Liver (tissue), 9 donors: ENCODE results near the gene DPM2. TPM values are rescaled to one million over a fixed set of nuclear protein-coding genes. Genes with fewer than 3 reads are reported as not detected.

Experiments
- DNase-seq: peaks from one replicate; pipeline ENCODE4 v3.0.0-alpha.2; 2017; ENCODE audit warnings: low spot score
- H3K27ac ChIP-seq, 2 donors: one replicate each; pipeline ENCODE4 v1.7.0; 2013; ENCODE audit warnings: inconsistent platforms in 2 of 2, low read length in 2 of 2, control low read depth in 1 of 2, low read depth in 1 of 2, mild to moderate bottlenecking in 1 of 2
- H3K27me3 ChIP-seq, 4 donors: one replicate each; pipeline versions ENCODE4 v1.6.1 to v1.7.0; 2013; ENCODE audit warnings: low read length in 3 of 4, inconsistent platforms in 1 of 4, mild to moderate bottlenecking in 1 of 4, moderate library complexity in 1 of 4; ENCODE audit not compliant: control insufficient read depth in 4 of 4, insufficient read depth in 4 of 4
- H3K36me3 ChIP-seq, 4 donors: one replicate each; pipeline versions ENCODE4 v1.6.1 to v1.7.0; 2013; ENCODE audit warnings: low read length in 3 of 4, mild to moderate bottlenecking in 3 of 4, low read depth in 1 of 4, moderate library complexity in 1 of 4; ENCODE audit not compliant: control insufficient read depth in 4 of 4, insufficient read depth in 3 of 4
- H3K4me1 ChIP-seq, 4 donors: one replicate each; pipeline versions ENCODE4 v1.6.1 to v1.7.0; 2013; ENCODE audit warnings: low read length in 3 of 4, mild to moderate bottlenecking in 3 of 4, moderate library complexity in 1 of 4; ENCODE audit not compliant: control insufficient read depth in 4 of 4, insufficient read depth in 4 of 4
- H3K4me3 ChIP-seq, 3 donors: one replicate each; pipeline versions ENCODE4 v1.6.1 to v1.7.0; 2013; ENCODE audit warnings: low read length in 3 of 3, control low read depth in 1 of 3, low read depth in 1 of 3, mild to moderate bottlenecking in 1 of 3
- H3K9ac ChIP-seq, 2 donors: one replicate each; pipeline ENCODE4 v1.7.0; 2013; ENCODE audit warnings: low read length in 2 of 2, mild to moderate bottlenecking in 2 of 2, moderate library complexity in 2 of 2, control low read depth in 1 of 2, low read depth in 1 of 2
- H3K9me3 ChIP-seq, 4 donors: one replicate each; pipeline versions ENCODE4 v1.6.1 to v1.7.0; 2013; ENCODE audit warnings: low read length in 3 of 4; ENCODE audit not compliant: control insufficient read depth in 4 of 4
- EGR1 ChIP-seq, 2 donors: IDR thresholded peaks; 2 replicates each; pipeline ENCODE4 v1.6.1; 2016 to 2018; ENCODE audit warnings: antibody characterized with exemption in 2 of 2, low read depth in 2 of 2
- FOXA1 ChIP-seq: IDR thresholded peaks from 2 replicates; pipeline ENCODE4 v1.6.1; 2016; ENCODE audit warnings: antibody characterized with exemption
- FOXA2 ChIP-seq: IDR thresholded peaks from 2 replicates; pipeline ENCODE4 v1.6.1; 2016; ENCODE audit warnings: antibody characterized with exemption
- GABPA ChIP-seq, 2 donors: IDR thresholded peaks in 1 of 2; conservative IDR thresholded peaks in 1 of 2; 2 replicates each; pipeline ENCODE4 v1.6.1; 2016; ENCODE audit warnings: antibody characterized with exemption in 2 of 2, mild to moderate bottlenecking in 1 of 2, moderate library complexity in 1 of 2
- HNF4A ChIP-seq, 2 donors: conservative IDR thresholded peaks; 2 replicates each; pipeline ENCODE4 v1.6.1; 2016; ENCODE audit warnings: antibody characterized with exemption in 2 of 2, mild to moderate bottlenecking in 2 of 2
- HNF4G ChIP-seq: IDR thresholded peaks from 2 replicates; pipeline ENCODE4 v1.6.1; 2016; ENCODE audit warnings: antibody characterized with exemption
- JUND ChIP-seq, 2 donors: IDR thresholded peaks; 2 replicates each; pipeline ENCODE4 v1.6.1; 2016; ENCODE audit warnings: antibody characterized with exemption in 2 of 2
- NR2F2 ChIP-seq: IDR thresholded peaks from 2 replicates; pipeline ENCODE4 v1.6.1; 2016; ENCODE audit warnings: antibody characterized with exemption
- RAD21 ChIP-seq, 2 donors: IDR thresholded peaks; 2 replicates each; pipeline ENCODE4 v1.6.1; 2016; ENCODE audit warnings: antibody characterized with exemption in 2 of 2, mild to moderate bottlenecking in 2 of 2
- RXRA ChIP-seq, 2 donors: IDR thresholded peaks; 2 replicates each; pipeline ENCODE4 v1.6.1; 2017 to 2018; ENCODE audit warnings: antibody characterized with exemption in 2 of 2, mild to moderate bottlenecking in 1 of 2
- SP1 ChIP-seq: IDR thresholded peaks from 2 replicates; pipeline ENCODE4 v1.6.1; 2018; ENCODE audit warnings: antibody characterized with exemption, mild to moderate bottlenecking
- TAF1 ChIP-seq: conservative IDR thresholded peaks from 2 replicates; pipeline ENCODE4 v1.6.1; 2016; ENCODE audit warnings: antibody characterized with exemption, mild to moderate bottlenecking
- YY1 ChIP-seq: IDR thresholded peaks from 2 replicates; pipeline ENCODE4 v1.6.1; 2016; ENCODE audit warnings: antibody characterized with exemption, mild to moderate bottlenecking
- whole genome bisulfite sequencing: extraction: QIAGEN DNeasy Blood & Tissue Kit; methylation state at CpG from one replicate; pipeline ENCODE4 v1.1.7; 2013; 5-methylcytosine and 5-hydroxymethylcytosine counted together
- polyA plus RNA-seq, 2 donors: library from polyadenylated mRNA; stranded (reverse) in 1 of 2; unstranded in 1 of 2; fragments of 200-250 nt in 1 of 2; fragments of >200 nt in 1 of 2; fragmentation: Nextera tagmentation in 1 of 2; extraction: Ambion mirVana in 1 of 2; gene quantifications; one replicate each; pipeline versions ENCODE4 v1.2.1 to v1.2.3, GENCODE V29; 2013 to 2015
- total RNA-seq, 2 donors: library from RNA; depleted of rRNA; stranded (reverse); fragments of >200 nt; gene quantifications; one replicate each; pipeline ENCODE4 v1.2.3, GENCODE V29; 2014
- TF ChIP-seq, protein P1 (sequence below): IDR thresholded peaks from 2 replicates; pipeline ENCODE4 v1.6.1; 2016; ENCODE audit warnings: antibody characterized with exemption
- TF ChIP-seq, protein P2 (sequence below): IDR thresholded peaks from 2 replicates; pipeline ENCODE4 v1.6.1; 2016; ENCODE audit warnings: antibody characterized with exemption
- TF ChIP-seq, protein P3 (sequence below): IDR thresholded peaks from 2 replicates; pipeline ENCODE4 v1.6.1; 2016; ENCODE audit warnings: antibody characterized with exemption
- TF ChIP-seq, protein P4 (sequence below): fragments of 150-350 bp; IDR thresholded peaks from 2 replicates; pipeline ENCODE4 v1.5.1; 2017; ENCODE audit warnings: improper control_type of control experiment, low read depth, low read length; ENCODE audit not compliant: missing input control
- TF ChIP-seq, protein P5 (sequence below): IDR thresholded peaks from 2 replicates; pipeline ENCODE4 v1.6.1; 2016; ENCODE audit warnings: antibody characterized with exemption, mild to moderate bottlenecking
- donor health status: healthy.
- donor health status: healthy.
- donor health status: healthy.
- donor health status: healthy.
- donor health status: healthy.

DPM2 gene
- total and polyA plus RNA-seq, 4 donors, result 9.3 to 25.0 (median 22.0) TPM

DNA sequence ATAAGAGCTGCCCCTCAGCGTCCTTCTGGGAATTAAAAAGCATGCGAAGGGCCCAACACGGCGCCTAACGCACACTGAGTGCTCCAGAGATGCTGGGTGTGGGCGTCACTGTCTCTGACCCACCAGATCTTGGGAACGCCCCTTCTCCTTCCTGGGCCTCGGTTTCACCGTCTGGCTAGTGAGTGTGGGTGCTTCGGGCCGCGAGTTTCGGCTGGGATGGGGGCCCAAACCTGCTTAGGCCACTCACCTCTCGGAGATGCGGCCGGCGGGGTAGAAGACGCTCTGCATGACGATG lies 10.8 kb downstream of the DPM2 start:
- H3K4me1 ChIP-seq, result peaks cover 0 to 21% (median 7%) of the 10 kb centered on the region in 4 donors
- no peak overlapping the region for H3K4me3 ChIP-seq
- no peak overlapping the region for H3K9ac ChIP-seq
- 15% methylated on average over 19 of the region's 19 CpGs for WGBS
- no peak for DNase-seq
- peaks cover 0 to 7% (median 0%) of the 10 kb centered on the region in 4 donors for H3K27me3 ChIP-seq
- no peak overlapping the region for H3K27ac ChIP-seq
- H3K36me3 ChIP-seq, result no peaks in the 10 kb centered on the region
- H3K9me3 ChIP-seq, result no peaks in the 10 kb centered on the region
- no peak for TF ChIP-seq GABPA (IDR thresholded peaks at IDR 0.05 in 1 of 2, conservative IDR thresholded peaks at IDR 0.05 in 1 of 2)
- TF ChIP-seq RAD21 (IDR thresholded peaks at IDR 0.05), result no peak
- no peak for TF ChIP-seq NR2F2
- TF ChIP-seq FOXA1, result no peak
- TF ChIP-seq JUND (IDR thresholded peaks at IDR 0.05), result no peak
- TF ChIP-seq SP1, result no peak
- TF ChIP-seq, protein P1, sequence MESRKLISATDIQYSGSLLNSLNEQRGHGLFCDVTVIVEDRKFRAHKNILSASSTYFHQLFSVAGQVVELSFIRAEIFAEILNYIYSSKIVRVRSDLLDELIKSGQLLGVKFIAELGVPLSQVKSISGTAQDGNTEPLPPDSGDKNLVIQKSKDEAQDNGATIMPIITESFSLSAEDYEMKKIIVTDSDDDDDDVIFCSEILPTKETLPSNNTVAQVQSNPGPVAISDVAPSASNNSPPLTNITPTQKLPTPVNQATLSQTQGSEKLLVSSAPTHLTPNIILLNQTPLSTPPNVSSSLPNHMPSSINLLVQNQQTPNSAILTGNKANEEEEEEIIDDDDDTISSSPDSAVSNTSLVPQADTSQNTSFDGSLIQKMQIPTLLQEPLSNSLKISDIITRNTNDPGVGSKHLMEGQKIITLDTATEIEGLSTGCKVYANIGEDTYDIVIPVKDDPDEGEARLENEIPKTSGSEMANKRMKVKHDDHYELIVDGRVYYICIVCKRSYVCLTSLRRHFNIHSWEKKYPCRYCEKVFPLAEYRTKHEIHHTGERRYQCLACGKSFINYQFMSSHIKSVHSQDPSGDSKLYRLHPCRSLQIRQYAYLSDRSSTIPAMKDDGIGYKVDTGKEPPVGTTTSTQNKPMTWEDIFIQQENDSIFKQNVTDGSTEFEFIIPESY, result no peak
- TF ChIP-seq, protein P2, sequence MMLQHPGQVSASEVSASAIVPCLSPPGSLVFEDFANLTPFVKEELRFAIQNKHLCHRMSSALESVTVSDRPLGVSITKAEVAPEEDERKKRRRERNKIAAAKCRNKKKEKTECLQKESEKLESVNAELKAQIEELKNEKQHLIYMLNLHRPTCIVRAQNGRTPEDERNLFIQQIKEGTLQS, result no peak
- no peak for TF ChIP-seq FOXA2
- TF ChIP-seq, protein P3, sequence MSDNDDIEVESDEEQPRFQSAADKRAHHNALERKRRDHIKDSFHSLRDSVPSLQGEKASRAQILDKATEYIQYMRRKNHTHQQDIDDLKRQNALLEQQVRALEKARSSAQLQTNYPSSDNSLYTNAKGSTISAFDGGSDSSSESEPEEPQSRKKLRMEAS, result no peak
- no peak for TF ChIP-seq YY1
- TF ChIP-seq EGR1 (IDR thresholded peaks at IDR 0.05; ENCODE audit: low read depth in 2 of 2), result no peak
- TF ChIP-seq TAF1, result no peak
- TF ChIP-seq, protein P4, sequence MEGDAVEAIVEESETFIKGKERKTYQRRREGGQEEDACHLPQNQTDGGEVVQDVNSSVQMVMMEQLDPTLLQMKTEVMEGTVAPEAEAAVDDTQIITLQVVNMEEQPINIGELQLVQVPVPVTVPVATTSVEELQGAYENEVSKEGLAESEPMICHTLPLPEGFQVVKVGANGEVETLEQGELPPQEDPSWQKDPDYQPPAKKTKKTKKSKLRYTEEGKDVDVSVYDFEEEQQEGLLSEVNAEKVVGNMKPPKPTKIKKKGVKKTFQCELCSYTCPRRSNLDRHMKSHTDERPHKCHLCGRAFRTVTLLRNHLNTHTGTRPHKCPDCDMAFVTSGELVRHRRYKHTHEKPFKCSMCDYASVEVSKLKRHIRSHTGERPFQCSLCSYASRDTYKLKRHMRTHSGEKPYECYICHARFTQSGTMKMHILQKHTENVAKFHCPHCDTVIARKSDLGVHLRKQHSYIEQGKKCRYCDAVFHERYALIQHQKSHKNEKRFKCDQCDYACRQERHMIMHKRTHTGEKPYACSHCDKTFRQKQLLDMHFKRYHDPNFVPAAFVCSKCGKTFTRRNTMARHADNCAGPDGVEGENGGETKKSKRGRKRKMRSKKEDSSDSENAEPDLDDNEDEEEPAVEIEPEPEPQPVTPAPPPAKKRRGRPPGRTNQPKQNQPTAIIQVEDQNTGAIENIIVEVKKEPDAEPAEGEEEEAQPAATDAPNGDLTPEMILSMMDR, result no peak
- TF ChIP-seq HNF4G, result no peak
- TF ChIP-seq RXRA (IDR thresholded peaks at IDR 0.05), result no peak
- TF ChIP-seq, protein P5, sequence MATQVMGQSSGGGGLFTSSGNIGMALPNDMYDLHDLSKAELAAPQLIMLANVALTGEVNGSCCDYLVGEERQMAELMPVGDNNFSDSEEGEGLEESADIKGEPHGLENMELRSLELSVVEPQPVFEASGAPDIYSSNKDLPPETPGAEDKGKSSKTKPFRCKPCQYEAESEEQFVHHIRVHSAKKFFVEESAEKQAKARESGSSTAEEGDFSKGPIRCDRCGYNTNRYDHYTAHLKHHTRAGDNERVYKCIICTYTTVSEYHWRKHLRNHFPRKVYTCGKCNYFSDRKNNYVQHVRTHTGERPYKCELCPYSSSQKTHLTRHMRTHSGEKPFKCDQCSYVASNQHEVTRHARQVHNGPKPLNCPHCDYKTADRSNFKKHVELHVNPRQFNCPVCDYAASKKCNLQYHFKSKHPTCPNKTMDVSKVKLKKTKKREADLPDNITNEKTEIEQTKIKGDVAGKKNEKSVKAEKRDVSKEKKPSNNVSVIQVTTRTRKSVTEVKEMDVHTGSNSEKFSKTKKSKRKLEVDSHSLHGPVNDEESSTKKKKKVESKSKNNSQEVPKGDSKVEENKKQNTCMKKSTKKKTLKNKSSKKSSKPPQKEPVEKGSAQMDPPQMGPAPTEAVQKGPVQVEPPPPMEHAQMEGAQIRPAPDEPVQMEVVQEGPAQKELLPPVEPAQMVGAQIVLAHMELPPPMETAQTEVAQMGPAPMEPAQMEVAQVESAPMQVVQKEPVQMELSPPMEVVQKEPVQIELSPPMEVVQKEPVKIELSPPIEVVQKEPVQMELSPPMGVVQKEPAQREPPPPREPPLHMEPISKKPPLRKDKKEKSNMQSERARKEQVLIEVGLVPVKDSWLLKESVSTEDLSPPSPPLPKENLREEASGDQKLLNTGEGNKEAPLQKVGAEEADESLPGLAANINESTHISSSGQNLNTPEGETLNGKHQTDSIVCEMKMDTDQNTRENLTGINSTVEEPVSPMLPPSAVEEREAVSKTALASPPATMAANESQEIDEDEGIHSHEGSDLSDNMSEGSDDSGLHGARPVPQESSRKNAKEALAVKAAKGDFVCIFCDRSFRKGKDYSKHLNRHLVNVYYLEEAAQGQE, result no peak
- no peak for TF ChIP-seq HNF4A (conservative IDR thresholded peaks at IDR 0.05)
